T-cell (primary cell): ENCODE data around the gene CRYBB3. TPM values are rescaled to one million over a fixed set of nuclear protein-coding genes. Genes with fewer than 3 reads are reported as not detected.
"Not testable (repeated sequence)": the region's sequence is repeated elsewhere in the genome, so short reads cannot be mapped to it uniquely, and the experiment has no call there.

Source experiments
- ATAC-seq, 4 experiments: fragments of 200-7000 bp in 3 of 4; fragments of 150-1000 bp in 1 of 4; cut with Tn5 transposase; replicated peaks in 1 of 4; 1 replicate in 3 of 4; 2 replicates in 1 of 4; pipeline ENCODE4 v1.10.0; 2021; ENCODE audit warnings: moderate library complexity in 3 of 4, mild to moderate bottlenecking in 2 of 4, moderate number of reproducible peaks in 1 of 4
- CTCF ChIA-PET, 2 donors: fragments of 300-600 bp; sonication (Branson Sonifier 250); formaldehyde crosslinking; loops; one replicate each; lab custom pipeline; 2022; ENCODE audit warnings: antibody characterized with exemption in 2 of 2; lab: Charles Lee
- POLR2A ChIA-PET, 2 donors: fragments of 300-600 bp; sonication (Branson Sonifier 250); formaldehyde crosslinking; loops; one replicate each; lab custom pipeline; 2022; ENCODE audit warnings: antibody characterized with exemption in 2 of 2; lab: Charles Lee
- DNase-seq, 35 experiments: peaks; one replicate each; pipeline versions ENCODE4 v3.0.0 to v3.0.0-alpha.2; 2013 to 2023
- H3K27ac ChIP-seq: one replicate; pipeline ENCODE4 v1.5.1; 2013; ENCODE audit warnings: low read length
- H3K27me3 ChIP-seq, 2 experiments: replicated peaks in 1 of 2; 1 replicate in 1 of 2; 2 replicates in 1 of 2; pipeline versions ENCODE4 v1.6.1 to v1.7.0; 2013; ENCODE audit warnings: low read length in 1 of 2, mixed read lengths in 1 of 2; ENCODE audit not compliant: control insufficient read depth in 2 of 2, insufficient read depth in 2 of 2; ENCODE audit errors: extremely low read depth in 1 of 2
- H3K36me3 ChIP-seq, 2 donors: 1 replicate in 1 of 2; 2 replicates in 1 of 2; pipeline versions ENCODE4 v1.6.1 to v1.7.0; 2013; ENCODE audit warnings: low read length in 1 of 2; ENCODE audit not compliant: control insufficient read depth in 2 of 2, insufficient read depth in 1 of 2; ENCODE audit errors: extremely low read depth in 1 of 2
- H3K4me1 ChIP-seq, 2 experiments: 1 replicate in 1 of 2; 2 replicates in 1 of 2; pipeline versions ENCODE4 v1.6.1 to v1.7.0; 2013; ENCODE audit warnings: low read length in 2 of 2, mixed read lengths in 1 of 2; ENCODE audit not compliant: insufficient read depth in 2 of 2, control insufficient read depth in 1 of 2; ENCODE audit errors: extremely low read depth in 1 of 2
- H3K4me3 ChIP-seq, 2 donors: 1 replicate in 1 of 2; 2 replicates in 1 of 2; pipeline versions ENCODE4 v1.5.1 to v1.7.0; 2013; ENCODE audit warnings: mild to moderate bottlenecking in 2 of 2, low read length in 1 of 2, moderate library complexity in 1 of 2; ENCODE audit not compliant: control insufficient read depth in 1 of 2; ENCODE audit errors: extremely low read depth in 1 of 2
- H3K9me3 ChIP-seq: 2 replicates; pipeline ENCODE4 v1.7.0; 2013
- H3K27ac Mint-ChIP-seq, 2 donors: one replicate each; pipeline ENCODE4 v1.8.0; 2020 to 2021; ENCODE audit warnings: mild to moderate bottlenecking in 2 of 2, mixed read lengths in 2 of 2
- H3K27me3 Mint-ChIP-seq, 2 donors: one replicate each; pipeline ENCODE4 v1.8.0; 2021 to 2022; ENCODE audit warnings: mixed read lengths in 2 of 2
- H3K36me3 Mint-ChIP-seq: one replicate; pipeline ENCODE4 v1.8.0; 2021; ENCODE audit warnings: mixed read lengths
- H3K4me1 Mint-ChIP-seq, 3 donors: one replicate each; pipeline ENCODE4 v1.8.0; 2020 to 2022; ENCODE audit warnings: mixed read lengths in 3 of 3, mild to moderate bottlenecking in 1 of 3
- H3K4me3 Mint-ChIP-seq, 3 donors: one replicate each; pipeline ENCODE4 v1.8.0; 2020 to 2022; ENCODE audit warnings: mild to moderate bottlenecking in 3 of 3, mixed read lengths in 3 of 3, moderate library complexity in 3 of 3
- H3K9me3 Mint-ChIP-seq, 3 donors: one replicate each; pipeline ENCODE4 v1.8.0; 2020 to 2022; ENCODE audit warnings: mixed read lengths in 3 of 3
- WGBS: methylation state at CpG from one replicate; pipeline ENCODE4 v1.1.5; 2013; ENCODE audit warnings: missing lambda C conversion rate; ENCODE audit not compliant: insufficient coverage; 5-methylcytosine and 5-hydroxymethylcytosine counted together
- total RNA-seq, 35 experiments: library from RNA in 6 of 35; stranded (reverse) in 6 of 35; fragments of 120-200 nt in 1 of 35; gene quantifications; one replicate each; pipeline versions ENCODE4 v1.2.1 to v1.2.4 and lab custom pipeline; 2013 to 2026

Gene CRYBB3
- total RNA-seq, 5 donors from 2014 or later (not counting 1 experiment from before 2014, with no cell fraction given): 0.89 TPM; not detected in 4

DNA sequence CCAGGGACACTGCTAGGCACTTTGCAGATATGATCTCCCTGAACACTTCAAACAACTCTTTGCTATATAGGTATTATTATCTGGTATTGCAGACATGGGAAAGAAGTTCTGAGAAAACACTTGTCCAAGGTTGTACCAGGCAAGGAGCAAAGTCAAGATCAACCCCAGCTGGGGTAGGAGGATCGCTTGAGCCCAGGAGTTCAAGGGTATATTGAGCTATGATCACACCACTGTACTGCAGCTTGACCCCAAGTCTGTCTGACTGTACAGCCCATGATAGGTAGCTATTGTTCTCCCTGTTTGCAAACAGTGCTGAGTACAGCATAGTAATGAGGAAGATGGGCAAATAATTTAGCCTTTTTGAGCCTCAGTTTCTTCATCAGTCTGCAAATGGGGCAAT, 55.5 kb downstream of the CRYBB3 start:
- H3K9me3 ChIP-seq, ATAC-seq, CTCF ChIA-PET, DNase-seq, H3K9me3 Mint-ChIP-seq, H3K4me1 Mint-ChIP-seq, H3K36me3 ChIP-seq, H3K27ac ChIP-seq, H3K4me1 ChIP-seq, H3K36me3 Mint-ChIP-seq, H3K4me3 Mint-ChIP-seq, H3K4me3 ChIP-seq, H3K27me3 ChIP-seq, H3K27me3 Mint-ChIP-seq, H3K27ac Mint-ChIP-seq, POLR2A ChIA-PET: not testable (repeated sequence)
- WGBS: 100% methylated on average over 1 of the region's 1 CpG

Other genes starting within 250 kb of the CRYBB3 start
- gene KIAA1671, start 247.1 kb upstream of the CRYBB3 start, total RNA-seq: 10 to 100 TPM in 2 of 5 donors, 1 to 10 TPM in 3; 5.1 to 20.3 (median 9.0) TPM
- not detected for gene CRYBB2, start 19.8 kb downstream of the CRYBB3 start, total RNA-seq